HEK293T (cell line): ENCODE data around the gene ADAR.

Experiments used
- CTCF ChIA-PET: fragments of 350-600 bp; formaldehyde crosslinking; extraction: SDS; loops from one replicate; lab custom pipeline; 2021; ENCODE audit warnings: antibody characterized with exemption, inconsistent platforms; lab: Yijun Ruan, JAX
- POLR2A ChIA-PET: fragments of 350-600 bp; formaldehyde crosslinking; extraction: SDS; loops from one replicate; lab custom pipeline; 2020; ENCODE audit warnings: antibody characterized with exemption, inconsistent platforms; lab: Yijun Ruan, JAX
- DNase-seq: peaks from one replicate; pipeline ENCODE4 v3.0.0; 2012; ENCODE audit warnings: mixed read lengths; ENCODE audit errors: extremely low spot score
- ARNT ChIP-seq: fragments of 450-650 bp; IDR thresholded peaks from 2 replicates; pipeline ENCODE4 v1.6.1; 2017; ENCODE audit warnings: mild to moderate bottlenecking
- BHLHE40 ChIP-seq: fragments of 450-650 bp; IDR thresholded peaks from 2 replicates; pipeline ENCODE4 v1.6.1; 2016; ENCODE audit warnings: mild to moderate bottlenecking, moderate library complexity, borderline replicate concordance
- CTBP1 ChIP-seq: fragments of 450-650 bp; IDR thresholded peaks from 2 replicates; pipeline ENCODE4 v1.6.1; 2016; ENCODE audit warnings: borderline replicate concordance
- ELF4 ChIP-seq: fragments of 450-650 bp; IDR thresholded peaks from 2 replicates; pipeline ENCODE4 v1.6.1; 2017; ENCODE audit warnings: antibody characterized with exemption
- FOXA1 ChIP-seq: fragments of 450-650 bp; IDR thresholded peaks from 2 replicates; pipeline ENCODE4 v1.6.1; 2016; ENCODE audit warnings: mild to moderate bottlenecking
- FOXK2 ChIP-seq: fragments of 450-650 bp; IDR thresholded peaks from 2 replicates; pipeline ENCODE4 v1.6.1; 2016; ENCODE audit warnings: mild to moderate bottlenecking
- FOXM1 ChIP-seq: fragments of 450-650 bp; IDR thresholded peaks from 2 replicates; pipeline ENCODE4 v1.6.1; 2017; ENCODE audit warnings: mild to moderate bottlenecking, borderline replicate concordance
- HDGF ChIP-seq: fragments of 450-650 bp; IDR thresholded peaks from 2 replicates; pipeline ENCODE4 v1.6.1; 2017; ENCODE audit warnings: antibody characterized with exemption, borderline replicate concordance
- L3MBTL2 ChIP-seq: fragments of 450-650 bp; conservative IDR thresholded peaks from 2 replicates; pipeline ENCODE4 v1.6.1; 2016; ENCODE audit warnings: mild to moderate bottlenecking
- LEF1 ChIP-seq: fragments of 450-650 bp; IDR thresholded peaks from 2 replicates; pipeline ENCODE4 v1.6.1; 2017; ENCODE audit warnings: mild to moderate bottlenecking, borderline replicate concordance
- NFRKB ChIP-seq: fragments of 450-650 bp; IDR thresholded peaks from 2 replicates; pipeline ENCODE4 v1.6.1; 2016; ENCODE audit warnings: mild to moderate bottlenecking, moderate library complexity
- SP1 ChIP-seq: fragments of 450-650 bp; IDR thresholded peaks from 2 replicates; pipeline ENCODE4 v1.6.1; 2017
- SUZ12 ChIP-seq: fragments of 450-650 bp; IDR thresholded peaks from 2 replicates; pipeline ENCODE4 v1.6.1; 2016; ENCODE audit warnings: mild to moderate bottlenecking
- TARDBP ChIP-seq: fragments of 450-650 bp; IDR thresholded peaks from 2 replicates; pipeline ENCODE4 v1.6.1; 2016
- ZNF384 ChIP-seq: fragments of 450-650 bp; IDR thresholded peaks from 2 replicates; pipeline ENCODE4 v1.6.1; 2016
- TF ChIP-seq, protein P1 (sequence below): fragments of 450-650 bp; IDR thresholded peaks from 2 replicates; pipeline ENCODE4 v1.6.1; 2016

ADAR gene

GRCh38 chr1:154611150-154611862 is 3.3 kb upstream of the ADAR start:
- ChIA-PET POLR2A (interaction anchor here (0.7 to 2.9 kb wide), 4 partner anchors 9 to 21 kb away, joined by 3 to 8 read pairs (median 3); no protein-coding TSS in a partner anchor), CTCF (no interaction called here)
- DNase-seq, result no peak
- TF ChIP-seq SUZ12, result no peak
- TF ChIP-seq BHLHE40, result no peak
- no peak for TF ChIP-seq FOXA1
- TF ChIP-seq CTBP1, result no peak
- TF ChIP-seq TARDBP, result no peak
- TF ChIP-seq, protein P1, sequence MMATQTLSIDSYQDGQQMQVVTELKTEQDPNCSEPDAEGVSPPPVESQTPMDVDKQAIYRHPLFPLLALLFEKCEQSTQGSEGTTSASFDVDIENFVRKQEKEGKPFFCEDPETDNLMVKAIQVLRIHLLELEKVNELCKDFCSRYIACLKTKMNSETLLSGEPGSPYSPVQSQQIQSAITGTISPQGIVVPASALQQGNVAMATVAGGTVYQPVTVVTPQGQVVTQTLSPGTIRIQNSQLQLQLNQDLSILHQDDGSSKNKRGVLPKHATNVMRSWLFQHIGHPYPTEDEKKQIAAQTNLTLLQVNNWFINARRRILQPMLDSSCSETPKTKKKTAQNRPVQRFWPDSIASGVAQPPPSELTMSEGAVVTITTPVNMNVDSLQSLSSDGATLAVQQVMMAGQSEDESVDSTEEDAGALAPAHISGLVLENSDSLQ, result no peak
- no peak for TF ChIP-seq SP1
- no peak for TF ChIP-seq ZNF384
- TF ChIP-seq ELF4, result no peak
- TF ChIP-seq LEF1, result no peak

DNA sequence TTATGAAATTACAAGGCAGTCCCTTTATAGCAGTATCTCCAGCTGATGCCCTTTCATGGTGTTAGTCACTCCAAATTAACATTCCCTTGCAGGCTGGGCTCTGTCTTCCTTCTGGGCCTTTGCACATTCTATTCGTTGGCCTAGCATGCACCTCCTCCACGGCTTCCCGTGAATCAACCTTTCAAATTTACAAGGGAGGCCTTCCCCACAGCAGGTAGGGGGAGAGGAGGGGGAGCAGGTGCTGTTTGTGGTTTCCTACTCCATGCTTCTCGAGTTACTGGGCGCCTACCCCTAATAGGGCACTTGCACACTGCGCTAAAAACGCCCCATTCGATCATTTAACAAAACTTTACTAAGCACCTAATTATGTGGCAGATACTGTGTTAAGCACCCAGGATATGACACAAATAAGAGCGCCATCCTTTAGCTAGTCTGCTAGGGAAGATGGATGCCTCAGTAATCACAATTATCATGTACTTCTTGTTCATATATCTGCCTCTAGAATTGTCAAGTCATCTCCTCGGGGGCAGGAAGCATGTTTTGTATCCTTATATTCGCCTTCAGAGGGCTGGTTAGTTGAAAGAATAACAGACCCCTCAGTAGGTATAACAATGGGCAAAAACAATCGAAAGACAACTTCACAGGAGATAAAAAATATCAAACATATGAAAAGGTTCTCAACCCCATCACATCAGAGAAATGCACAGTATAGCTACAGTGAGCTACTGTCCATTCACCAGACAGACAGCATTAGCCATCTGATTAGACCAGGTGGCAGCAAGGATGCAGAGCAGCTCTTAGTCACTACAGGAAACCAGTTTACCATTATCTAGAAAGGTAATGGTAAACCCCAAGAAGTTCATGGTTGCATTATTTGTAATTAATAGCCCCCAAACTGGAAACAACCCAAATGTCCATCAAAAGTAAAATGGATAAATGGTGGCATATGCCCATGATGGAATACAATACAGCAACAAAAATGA is 1.7 kb upstream of the ADAR start:
- ChIA-PET CTCF (interaction anchor here (0.6 kb wide), 1 partner anchor 105 kb away, joined by 6 read pairs; no protein-coding TSS in a partner anchor), POLR2A (interaction anchor here (0.8 to 2.9 kb wide), 3 partner anchors 15 to 327 kb away, joined by 3 to 8 read pairs (median 3); partner anchors contain the start of gene PMVK)
- no peak for DNase-seq
- TF ChIP-seq SUZ12 (no peak), HDGF (no peak), ZNF384 (no peak)

DNA sequence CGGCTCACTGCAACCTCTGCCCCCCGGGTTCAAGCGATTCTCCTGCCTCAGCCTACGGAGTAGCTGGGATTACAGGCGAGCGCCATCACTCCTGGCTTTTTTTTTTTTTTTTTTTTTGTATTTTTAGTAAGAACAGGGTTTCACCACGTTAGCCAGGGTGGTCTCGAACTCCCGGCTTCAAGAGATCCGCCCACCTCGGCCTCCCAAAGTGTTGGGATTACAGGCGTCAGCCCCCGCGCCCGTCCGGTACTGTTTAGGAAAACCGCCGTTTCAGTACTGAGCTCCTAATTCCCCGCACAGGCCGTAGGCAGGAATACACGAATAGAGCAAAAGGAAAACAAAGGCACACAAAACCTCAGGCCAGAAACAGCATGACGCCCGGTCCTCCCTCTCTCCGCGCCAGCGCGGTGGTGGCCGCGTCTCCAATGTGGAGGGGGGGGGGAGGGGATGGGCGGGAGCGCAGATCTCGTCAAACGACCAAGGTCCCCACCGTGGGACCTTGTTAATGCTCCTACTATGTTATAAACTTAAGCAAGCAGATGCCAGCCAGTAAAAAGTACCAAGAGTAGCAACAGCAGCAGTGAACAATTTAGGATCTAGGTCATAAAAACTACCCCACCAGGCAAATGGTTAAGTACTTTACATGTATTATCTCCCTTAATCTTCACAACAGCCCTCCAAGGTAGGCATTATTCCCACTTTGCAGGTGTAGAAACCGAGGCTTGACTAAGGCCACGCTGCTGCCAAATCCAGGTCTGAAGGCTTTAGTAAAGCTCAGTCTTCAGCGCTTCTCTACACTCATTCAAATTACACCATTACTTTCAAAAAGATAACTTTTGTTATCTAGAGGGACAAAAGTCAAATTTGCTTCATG is 648 bp upstream of the ADAR start:
- CTCF ChIA-PET, result no interaction called here
- DNase-seq, result peak; percentile 67
- POLR2A ChIA-PET, result interaction anchor here (0.7 kb wide), 1 partner anchor 18 kb away, joined by 3 read pairs; no protein-coding TSS in a partner anchor
- TF ChIP-seq FOXA1, result no peak
- no peak for TF ChIP-seq ARNT
- TF ChIP-seq SUZ12, result no peak
- no peak for TF ChIP-seq CTBP1

- TF ChIP-seq ZNF384 (peak; percentile 5; the same call in 1 of the 2 replicates), ELF4 (no peak)
- ChIA-PET CTCF (interaction anchor here (0.7 kb wide), 1 partner anchor 80 kb away, joined by 3 read pairs; no protein-coding TSS in a partner anchor), POLR2A (no interaction called here)
- no peak for DNase-seq
These were observed 829 bp downstream of the ADAR start for GRCh38 chr1:154607106-154607608.

DNA sequence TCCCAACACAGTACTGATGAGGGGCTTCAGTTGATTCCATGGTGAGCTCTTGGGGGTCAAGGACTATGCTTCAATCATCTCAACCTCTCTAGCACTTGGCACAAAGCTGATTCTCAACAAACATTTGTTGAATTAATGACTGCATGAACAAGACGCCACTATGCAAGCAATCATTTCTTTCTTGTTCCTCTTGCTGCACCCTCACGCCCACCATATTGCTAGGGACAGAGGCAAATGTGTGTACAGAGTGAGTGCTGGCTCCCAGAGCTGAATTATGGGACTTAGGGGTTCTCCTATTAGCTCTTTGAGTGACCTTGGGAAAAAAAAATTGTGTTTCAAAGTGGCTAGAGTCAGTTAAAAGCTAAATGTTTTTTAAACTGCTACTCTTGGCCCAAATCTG is 2.5 kb downstream of the ADAR start:
- no peak for DNase-seq
- CTCF ChIA-PET, result interaction anchor here (0.7 kb wide), 2 partner anchors 46 to 57 kb away, joined by 3 to 4 read pairs; no protein-coding TSS in a partner anchor
- no peak for TF ChIP-seq FOXM1
- no peak for TF ChIP-seq TARDBP
- TF ChIP-seq L3MBTL2, result no peak
- no peak for TF ChIP-seq HDGF
- TF ChIP-seq CTBP1, result no peak
- TF ChIP-seq ELF4, result no peak
- TF ChIP-seq FOXA1, result no peak
- TF ChIP-seq ZNF384, result no peak
- TF ChIP-seq LEF1, result no peak
- TF ChIP-seq FOXK2, result no peak
- no peak for TF ChIP-seq BHLHE40
- no peak for TF ChIP-seq SUZ12
- TF ChIP-seq SP1, result no peak
- POLR2A ChIA-PET, result no interaction called here

- no peak for DNase-seq
- ChIA-PET POLR2A (no interaction called here), CTCF (interaction anchor here (0.6 kb wide), 1 partner anchor 85 kb away, joined by 8 read pairs; no protein-coding TSS in a partner anchor)
- TF ChIP-seq HDGF, result no peak
- TF ChIP-seq BHLHE40, result no peak
- no peak for TF ChIP-seq FOXA1
- TF ChIP-seq FOXM1, result no peak
- no peak for TF ChIP-seq NFRKB
- TF ChIP-seq ZNF384, result no peak
- TF ChIP-seq CTBP1, result no peak
- no peak for TF ChIP-seq FOXK2
- TF ChIP-seq SUZ12, result no peak
- no peak for TF ChIP-seq ARNT
- TF ChIP-seq SP1, result no peak
- TF ChIP-seq ELF4, result no peak
- TF ChIP-seq, protein P1, result no peak
- TF ChIP-seq LEF1, result no peak
- no peak for TF ChIP-seq TARDBP
- TF ChIP-seq L3MBTL2, result no peak
These were observed 4.7 kb downstream of the ADAR start for GRCh38 chr1:154603317-154603716.
